Stromal cell of bone marrow (primary cell): ENCODE results near the gene FCHSD2.
"Not testable (repeated sequence)": the region's sequence is repeated elsewhere in the genome, so short reads cannot be mapped to it uniquely, and the experiment has no call there.

Experiments used
- DNase-seq: peaks from one replicate; pipeline ENCODE4 v3.0.0-alpha.2; 2012; ENCODE audit warnings: low read depth

FCHSD2 gene

DNA sequence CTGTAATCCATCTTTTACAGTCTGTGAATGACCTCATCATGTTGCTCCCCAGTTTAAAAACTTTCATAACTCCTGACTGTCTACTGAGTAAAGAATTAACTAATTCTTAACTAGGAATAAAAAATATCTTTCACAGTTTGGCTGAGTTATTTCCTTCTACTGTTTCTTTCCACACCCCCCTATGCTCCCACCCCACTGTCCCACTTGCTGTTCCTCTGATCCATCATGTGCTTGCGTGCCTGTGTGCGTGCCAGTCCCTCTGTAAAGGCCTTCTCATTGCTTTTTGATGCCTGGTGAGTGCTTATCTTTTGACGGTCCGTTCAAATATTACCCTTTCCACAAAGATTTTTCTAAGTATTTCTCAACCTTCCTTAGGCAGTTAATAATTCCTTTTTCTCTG is 272.3 kb downstream of the FCHSD2 start:
- DNase-seq: no peak

- DNase-seq: no peak
Measured at GRCh38 chr11:72867970-72868369, 274.1 kb downstream of the FCHSD2 start.

DNA sequence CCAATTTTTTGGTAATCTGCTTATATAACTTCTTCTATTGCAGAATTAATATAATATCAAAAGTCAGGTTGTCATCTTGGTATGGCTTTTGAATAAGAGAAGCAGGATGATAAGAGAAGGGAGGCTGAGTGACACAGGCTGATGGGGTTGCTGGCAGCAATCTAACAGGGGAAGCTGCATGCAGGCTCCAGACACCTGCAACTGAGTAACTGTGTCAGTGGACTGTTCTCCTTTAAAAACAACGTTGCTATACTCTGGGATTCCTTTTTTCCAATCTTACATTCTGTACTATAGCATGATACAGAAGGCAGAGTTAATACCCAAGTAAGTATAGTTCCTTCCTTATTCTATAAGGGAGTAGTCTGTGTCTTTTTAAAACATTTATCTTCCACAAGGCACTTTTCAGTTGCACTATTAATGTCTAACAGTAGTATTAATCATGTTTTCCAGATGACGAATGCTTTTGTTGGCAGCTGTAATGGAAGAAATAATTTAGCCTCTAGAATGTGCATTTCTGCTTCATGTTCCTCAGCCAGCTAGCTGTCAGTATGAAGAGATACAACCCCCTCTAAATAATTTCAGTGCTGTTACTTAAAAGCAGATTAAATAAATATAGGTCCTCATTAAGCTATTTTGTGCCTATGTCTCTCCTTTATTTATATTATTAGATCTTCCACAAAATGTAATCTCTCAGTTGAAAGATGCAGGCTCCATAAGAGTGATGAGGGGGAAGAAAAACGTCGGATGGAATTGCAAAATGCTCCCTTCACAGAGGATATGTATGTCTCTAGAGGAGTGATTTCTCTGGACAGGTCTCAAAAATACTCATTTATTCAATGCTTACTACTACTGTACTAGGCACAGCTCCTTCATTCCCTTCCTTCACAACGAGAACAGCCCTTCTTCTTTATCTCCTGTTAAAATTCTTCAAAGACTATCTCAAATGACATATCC is 277.1 kb downstream of the FCHSD2 start:
- DNase-seq: peak; percentile 84

GRCh38 chr11:72863916-72864315 is 278.2 kb downstream of the FCHSD2 start:
- DNase-seq: no peak

DNA sequence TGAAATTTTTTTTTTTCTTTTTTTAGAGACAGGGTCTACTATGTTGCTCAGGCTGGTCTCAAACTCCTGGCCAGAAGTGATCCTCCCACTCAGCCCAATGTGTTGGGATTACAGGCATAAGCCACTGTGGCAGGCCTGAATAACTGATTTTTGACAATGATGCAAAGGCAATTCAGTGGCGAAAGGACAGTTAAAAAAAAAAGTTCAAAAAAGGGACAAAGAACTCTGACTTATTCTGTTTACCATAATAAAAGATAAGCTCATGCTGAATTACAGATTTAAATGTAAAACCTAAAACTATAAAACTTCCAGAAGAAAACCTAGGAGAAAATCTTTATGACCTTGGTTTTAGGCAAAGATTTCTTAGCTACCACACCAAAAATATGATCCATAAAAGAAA is 279.0 kb downstream of the FCHSD2 start:
- no peak for DNase-seq

DNA sequence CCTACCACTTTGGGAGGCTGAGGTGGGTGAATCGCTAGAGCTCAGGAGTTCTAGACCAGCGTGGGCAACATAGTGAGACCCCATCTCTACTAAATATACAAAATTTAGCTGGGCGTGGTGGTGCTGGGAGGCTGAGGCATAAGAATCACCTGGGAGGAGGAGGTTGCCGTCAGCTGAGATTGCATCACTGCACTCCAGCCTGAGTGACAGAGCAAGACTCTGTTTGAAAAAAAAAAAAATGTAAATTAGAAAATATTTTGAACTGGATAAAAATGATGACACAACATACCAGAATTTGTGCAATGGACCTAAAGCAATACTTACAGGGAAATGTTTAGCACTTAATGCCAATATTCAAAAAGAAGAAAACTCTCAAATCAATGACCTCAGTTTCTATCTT is 281.5 kb downstream of the FCHSD2 start:
- DNase-seq: no peak

GRCh38 chr11:72860010-72860409 is 282.1 kb downstream of the FCHSD2 start:
- no peak for DNase-seq

DNA sequence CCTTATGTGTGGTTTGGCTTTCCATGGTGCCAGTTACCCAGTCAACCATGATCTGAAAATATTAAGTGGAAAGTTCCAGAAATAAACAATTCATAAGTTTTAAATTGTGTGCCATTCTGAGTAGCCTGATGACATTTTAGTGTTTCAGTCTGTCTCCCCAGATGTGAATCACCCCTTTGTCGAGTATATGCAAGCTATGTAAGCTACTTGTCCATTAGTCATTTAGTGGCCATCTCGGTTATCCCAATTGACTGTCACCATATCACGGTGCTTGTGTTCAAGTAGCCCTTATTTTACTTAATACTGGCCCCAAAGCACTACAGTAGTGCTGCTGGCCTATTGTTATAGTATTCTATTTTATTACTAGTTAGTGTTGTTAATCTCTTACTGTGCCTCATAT is 283.0 kb downstream of the FCHSD2 start:
- no peak for DNase-seq

GRCh38 chr11:72858267-72858666 is 283.9 kb downstream of the FCHSD2 start:
- DNase-seq: not testable (repeated sequence)

- no peak for DNase-seq
Measured at GRCh38 chr11:72856551-72857345, 285.4 kb downstream of the FCHSD2 start.

DNA sequence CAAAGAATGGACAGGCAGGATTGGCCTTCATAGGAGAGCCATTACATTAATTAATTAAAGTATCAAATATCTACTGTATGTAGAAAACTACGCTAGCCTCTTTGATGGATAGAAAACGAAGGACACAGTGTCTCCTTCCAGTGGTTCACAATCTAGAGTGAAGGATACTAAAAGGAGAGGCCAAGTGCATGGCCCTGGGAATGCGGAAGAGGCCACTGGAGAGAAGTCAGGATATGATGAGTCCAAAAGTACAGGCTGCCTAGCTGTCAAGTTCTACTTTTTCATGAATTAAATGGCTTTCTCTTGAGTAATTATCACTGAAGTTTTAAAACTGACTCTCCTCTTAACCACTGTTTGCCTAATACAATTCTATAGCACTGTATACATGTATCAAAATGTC is 286.1 kb downstream of the FCHSD2 start:
- DNase-seq: no peak

DNA sequence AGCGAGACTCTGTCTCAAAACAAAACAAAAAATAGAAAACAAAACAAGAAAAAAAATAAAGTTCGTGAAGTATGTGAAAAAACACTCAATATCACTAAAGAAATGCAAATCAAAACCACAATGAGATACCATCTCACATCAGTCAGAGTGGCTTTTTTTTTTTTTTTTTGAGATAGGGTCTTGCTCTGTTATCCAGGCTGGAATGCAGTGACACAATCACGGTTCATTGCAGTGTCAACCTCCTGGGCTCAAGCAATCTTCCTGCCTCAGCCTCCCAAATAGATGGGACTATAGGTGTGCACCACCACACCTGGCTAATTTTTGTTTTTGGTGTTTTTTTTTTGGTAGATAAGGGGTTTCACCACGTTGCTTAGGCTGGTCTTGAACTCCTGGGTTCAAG is 290.4 kb downstream of the FCHSD2 start:
- no peak for DNase-seq

DNA sequence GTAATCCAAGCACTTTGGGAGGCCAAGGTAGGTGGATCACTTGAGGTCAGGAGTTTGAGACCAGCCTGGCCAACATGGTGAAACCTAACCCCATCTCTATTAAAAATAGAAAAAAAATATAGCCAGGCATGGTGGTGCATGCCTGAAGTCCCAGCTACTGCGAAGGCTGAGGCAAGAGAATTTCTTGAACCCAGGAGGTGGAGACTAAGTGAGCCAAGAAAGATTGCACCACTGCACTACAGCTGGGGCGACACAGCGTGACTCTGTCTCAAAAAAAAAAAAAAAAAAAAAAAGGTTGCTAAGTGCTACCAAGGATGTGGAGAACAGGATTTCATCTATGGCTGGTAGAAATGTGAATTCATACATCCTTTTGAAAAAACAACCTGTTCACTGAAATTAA is 291.3 kb downstream of the FCHSD2 start:
- DNase-seq: no peak

GRCh38 chr11:72848846-72849466 is 293.2 kb downstream of the FCHSD2 start:
- DNase-seq: no peak

DNA sequence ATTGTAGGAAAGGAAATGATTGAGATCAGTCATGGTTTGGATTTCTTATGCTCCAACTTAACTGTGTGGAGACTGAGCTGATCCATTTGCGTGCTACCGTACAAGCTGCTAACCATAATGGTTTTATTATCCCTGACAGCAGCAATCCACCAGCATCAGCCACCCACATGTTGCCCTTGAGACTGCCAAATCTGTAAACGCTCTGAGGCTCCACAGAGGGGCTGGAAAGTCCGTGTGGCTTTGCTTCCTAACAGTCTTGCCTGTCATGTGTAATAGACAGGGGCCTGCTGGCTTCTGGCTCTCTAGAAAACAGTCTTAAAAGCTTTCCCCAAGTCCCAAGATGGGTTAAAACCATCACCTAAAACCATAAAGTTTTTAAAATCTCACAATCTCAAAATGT is 297.8 kb downstream of the FCHSD2 start:
- DNase-seq: peak; percentile 77

DNA sequence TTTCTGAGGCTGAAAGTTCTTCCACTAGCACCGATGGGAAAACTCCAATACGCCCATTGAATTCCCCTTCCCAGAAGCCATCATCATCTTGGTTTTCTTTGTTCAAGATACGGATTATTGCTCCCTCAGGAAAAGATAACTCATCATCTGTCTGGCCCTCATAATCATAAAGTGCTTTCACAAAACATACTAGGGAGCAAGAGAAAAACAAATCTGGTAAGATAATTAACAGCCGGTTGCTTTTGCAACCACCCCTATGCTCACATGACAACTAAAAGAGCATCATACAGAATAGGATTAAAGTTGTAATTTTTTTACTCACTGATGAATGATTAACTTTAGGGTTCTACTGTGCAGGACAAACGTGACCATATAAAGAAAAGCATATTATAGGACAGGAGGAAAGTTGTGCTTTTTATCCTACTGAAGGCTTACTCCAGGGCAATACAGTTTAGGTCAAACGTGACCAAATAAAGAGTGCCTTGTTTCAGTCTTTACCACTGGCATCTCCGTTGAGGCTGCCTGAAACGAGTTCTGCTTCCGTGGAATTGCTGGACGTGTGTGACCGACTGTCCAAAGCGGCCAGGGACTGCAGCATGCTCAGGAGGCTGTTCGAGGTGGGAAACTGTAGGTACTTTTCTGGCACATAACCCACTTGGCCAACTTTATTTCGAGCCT is 299.3 kb downstream of the FCHSD2 start:
- no peak for DNase-seq

DNA sequence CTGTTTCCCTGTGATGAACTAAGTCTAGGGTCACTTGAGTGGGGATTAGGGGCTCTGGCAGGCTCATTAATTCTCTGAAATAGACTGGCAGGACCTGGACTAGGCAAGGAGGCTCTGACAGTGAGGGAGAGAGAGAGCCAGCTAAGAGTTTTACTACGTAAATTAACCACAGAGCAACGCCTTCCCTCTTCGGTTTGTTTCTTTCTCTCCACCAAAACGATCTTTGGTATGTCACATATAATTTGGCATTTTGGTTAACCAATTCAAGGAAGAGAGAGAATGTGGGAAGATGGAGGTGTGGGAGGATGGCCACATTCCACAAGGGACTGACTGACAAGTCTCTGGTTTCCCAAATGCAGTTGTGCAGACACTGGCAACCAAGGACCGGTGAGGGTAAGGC is 300.0 kb downstream of the FCHSD2 start:
- no peak for DNase-seq

DNA sequence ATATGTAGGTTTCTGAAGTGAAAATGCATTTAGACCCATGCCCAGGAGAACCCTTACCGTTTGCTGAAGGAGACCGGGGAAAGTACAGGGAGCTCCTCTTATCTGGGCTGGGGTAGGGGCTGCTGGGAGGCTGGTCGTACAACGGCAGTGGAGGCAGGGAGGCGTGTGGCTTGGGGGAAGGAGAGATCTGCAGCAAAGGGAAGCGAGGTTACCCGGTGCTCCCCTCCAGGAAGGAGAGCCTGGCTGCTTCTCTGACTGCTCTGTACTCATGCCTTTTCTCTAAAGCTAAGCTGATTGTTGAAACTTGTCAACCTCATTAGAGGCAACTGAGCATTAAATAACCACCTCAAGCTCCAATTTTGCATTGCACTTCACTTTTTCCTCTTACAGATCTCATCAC is 300.7 kb downstream of the FCHSD2 start:
- DNase-seq: no peak

DNA sequence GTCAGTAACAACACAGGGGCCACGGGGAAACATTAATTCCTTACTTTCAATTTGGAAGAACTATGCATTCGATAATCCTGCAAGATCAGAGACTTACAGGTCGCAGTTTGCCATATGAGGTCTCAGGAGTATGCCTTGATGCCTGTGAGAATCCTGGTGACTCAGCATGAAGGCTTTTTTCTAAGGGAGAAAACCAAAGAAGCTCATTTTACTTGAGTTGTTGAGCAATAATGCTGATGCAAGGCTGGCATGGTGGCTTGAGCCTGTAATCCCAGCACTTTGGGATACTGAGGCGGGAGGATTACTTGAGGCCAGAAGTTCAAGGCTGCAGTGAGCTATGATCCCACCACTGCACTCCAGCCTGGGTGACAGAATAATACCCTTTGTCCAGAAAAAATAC is 301.3 kb downstream of the FCHSD2 start:
- DNase-seq: peak; percentile 89

DNA sequence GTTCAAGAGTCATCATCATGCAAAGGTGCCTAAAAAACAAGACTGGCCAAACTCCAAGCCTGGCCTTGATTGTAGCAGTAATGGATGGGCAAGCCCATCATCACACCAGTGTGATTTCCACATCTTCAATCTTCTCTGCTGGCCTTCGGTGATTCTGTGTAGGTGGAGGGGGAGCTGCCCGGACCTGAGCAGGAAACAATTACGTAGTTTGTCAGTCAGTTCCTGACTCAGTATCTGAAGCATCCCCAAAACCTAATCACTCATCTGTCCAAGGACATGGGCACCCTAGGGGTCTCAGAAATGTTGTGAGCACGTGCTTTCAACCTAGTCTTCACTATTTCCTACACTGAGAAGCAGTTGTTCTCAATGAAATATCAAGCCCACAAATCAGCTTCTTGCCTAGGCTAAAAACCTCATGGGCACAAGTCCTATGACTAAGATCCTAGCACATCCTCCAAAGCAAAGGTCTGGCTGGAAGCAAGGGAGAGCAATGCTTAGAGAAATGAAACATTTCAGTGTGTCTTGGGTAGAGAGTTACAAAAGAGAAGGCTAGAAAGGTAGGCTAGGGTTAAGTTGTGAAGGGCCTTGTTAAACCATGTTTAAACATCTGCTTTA is 303.3 kb downstream of the FCHSD2 start:
- no peak for DNase-seq

DNA sequence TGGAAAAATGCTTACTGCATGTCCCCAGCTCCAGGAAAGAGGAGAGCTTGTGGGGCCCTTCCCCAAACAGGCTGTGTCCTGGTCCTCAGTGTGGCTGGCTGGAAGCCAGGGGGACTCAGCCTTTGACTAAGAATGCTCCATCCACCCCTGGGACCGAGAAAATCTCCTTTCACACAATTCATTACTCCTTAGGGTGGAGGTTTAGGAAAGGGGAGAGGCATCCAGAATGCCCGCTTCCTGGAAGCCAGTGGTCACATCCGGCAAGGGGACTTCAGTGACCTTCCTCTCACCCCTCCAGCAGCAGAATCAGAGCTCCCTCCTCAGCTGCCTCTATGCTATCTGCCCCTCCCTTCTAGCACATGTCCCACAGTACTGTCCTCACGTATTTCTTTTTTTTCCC is 306.0 kb downstream of the FCHSD2 start:
- DNase-seq: no peak

GRCh38 chr11:72834905-72835304 is 307.2 kb downstream of the FCHSD2 start:
- DNase-seq: no peak
